IMR-90 (cell line): Measurements from ENCODE around the gene CCDC12. TPM values are rescaled to one million over a fixed set of nuclear protein-coding genes. Genes with fewer than 3 reads are reported as not detected.

Experiments used
- ATAC-seq: fragments of 200-7000 bp; cut with Tn5 transposase; 2 replicates; pipeline ENCODE4 v1.9.1; 2020; ENCODE audit warnings: low read depth, mild to moderate bottlenecking, moderate library complexity
- BruUV-seq: library from RNA; stranded (reverse); fragments of 400-500 nt; replicated peaks from 2 replicates; lab custom pipeline; 2021; lab: Mats Ljungman, UMichigan
- CTCF ChIA-PET: fragments of 300-600 bp; formaldehyde crosslinking; extraction: SDS; loops from one replicate; lab custom pipeline; 2021; ENCODE audit warnings: antibody characterized with exemption; lab: Yijun Ruan, JAX
- POLR2A ChIA-PET: fragments of 300-600 bp; sonication (Branson Sonifier 250); formaldehyde crosslinking; loops from one replicate; lab custom pipeline; 2022; ENCODE audit warnings: antibody characterized with exemption; ENCODE audit not compliant: unreplicated experiment; lab: Charles Lee
- DNase-seq: peaks from one replicate; pipeline ENCODE4 v3.0.0; 2013
- H2AFZ ChIP-seq: replicated peaks from 2 replicates; pipeline ENCODE3; 2013; ENCODE audit warnings: low read length, mild to moderate bottlenecking; ENCODE audit not compliant: poor library complexity
- H2AK5ac ChIP-seq: 2 replicates; pipeline ENCODE4 v1.6.1; 2013; ENCODE audit warnings: low read depth, low read length, inconsistent platforms
- H2AK9ac ChIP-seq: replicated peaks from 2 replicates; pipeline ENCODE3; 2013; ENCODE audit warnings: mild to moderate bottlenecking, low read depth, low read length, moderate library complexity; ENCODE audit not compliant: poor library complexity
- H2BK120ac ChIP-seq: 2 replicates; pipeline ENCODE4 v1.6.1; 2013; ENCODE audit warnings: low read depth, low read length, inconsistent platforms
- H2BK15ac ChIP-seq: 3 replicates; pipeline ENCODE4 v1.6.1; 2013; ENCODE audit warnings: low read depth, low read length, inconsistent platforms
- H2BK20ac ChIP-seq: 2 replicates; pipeline ENCODE4 v1.6.1; 2013; ENCODE audit warnings: low read depth, mild to moderate bottlenecking, inconsistent platforms, low read length, moderate library complexity
- H2BK5ac ChIP-seq: 2 replicates; pipeline ENCODE4 v1.6.1; 2013; ENCODE audit warnings: mild to moderate bottlenecking, low read depth, low read length, inconsistent platforms; ENCODE audit not compliant: poor library complexity, severe bottlenecking
- H3K14ac ChIP-seq: replicated peaks from 2 replicates; pipeline ENCODE4 v1.6.1; 2013; ENCODE audit warnings: low read depth, low read length, inconsistent platforms
- H3K18ac ChIP-seq: 2 replicates; pipeline ENCODE4 v1.6.1; 2013; ENCODE audit warnings: low read depth, low read length, control low read depth
- H3K23ac ChIP-seq: 2 replicates; pipeline ENCODE4 v1.6.1; 2013; ENCODE audit warnings: low read depth, low read length, inconsistent platforms
- H3K27ac ChIP-seq: 2 replicates; pipeline ENCODE4 v1.5.1; 2013; ENCODE audit warnings: mild to moderate bottlenecking, control low read depth, low read length; ENCODE audit not compliant: insufficient read depth
- H3K27me3 ChIP-seq: 2 replicates; pipeline ENCODE4 v1.6.1; 2013; ENCODE audit warnings: low read length; ENCODE audit not compliant: control insufficient read depth, insufficient read depth
- H3K36me3 ChIP-seq: 2 replicates; pipeline ENCODE4 v1.6.1; 2013; ENCODE audit warnings: low read length, mixed read lengths; ENCODE audit not compliant: control insufficient read depth, insufficient read depth
- H3K4ac ChIP-seq: 2 replicates; pipeline ENCODE4 v1.6.1; 2013; ENCODE audit warnings: low read depth, low read length, inconsistent platforms
- H3K4me1 ChIP-seq: 2 replicates; pipeline ENCODE4 v1.6.1; 2013; ENCODE audit warnings: low read length, mixed read lengths; ENCODE audit not compliant: control insufficient read depth, insufficient read depth
- H3K4me2 ChIP-seq: 2 replicates; pipeline ENCODE4 v1.6.1; 2013; ENCODE audit warnings: low read depth, mild to moderate bottlenecking, control low read depth, low read length, moderate library complexity
- H3K4me3 ChIP-seq: 2 replicates; pipeline ENCODE4 v1.5.1; 2013; ENCODE audit warnings: low read depth, mild to moderate bottlenecking, control low read depth, low read length, moderate library complexity; ENCODE audit not compliant: insufficient read depth
- H3K56ac ChIP-seq: 2 replicates; pipeline ENCODE4 v1.6.1; 2013; ENCODE audit warnings: low read length, inconsistent platforms; ENCODE audit not compliant: insufficient read depth; ENCODE audit errors: extremely low read depth
- H3K79me1 ChIP-seq, 2 experiments: 2 replicates each; pipeline ENCODE4 v1.6.1; 2013; ENCODE audit warnings: low read length in 2 of 2, inconsistent platforms in 1 of 2, low read depth in 1 of 2
- H3K9ac ChIP-seq: 2 replicates; pipeline ENCODE4 v1.6.1; 2013; ENCODE audit warnings: low read depth, low read length, control low read depth
- H3K9me1 ChIP-seq: 2 replicates; pipeline ENCODE4 v1.6.1; 2013; ENCODE audit warnings: low read length, inconsistent platforms; ENCODE audit not compliant: insufficient read depth
- H3K9me3 ChIP-seq: 2 replicates; pipeline ENCODE4 v1.6.1; 2013; ENCODE audit warnings: low read length; ENCODE audit not compliant: control insufficient read depth, insufficient read depth
- H4K20me1 ChIP-seq: 2 replicates; pipeline ENCODE4 v1.6.1; 2013; ENCODE audit warnings: low read length, inconsistent platforms; ENCODE audit not compliant: insufficient read depth
- H4K5ac ChIP-seq: 2 replicates; pipeline ENCODE4 v1.6.1; 2013; ENCODE audit warnings: mild to moderate bottlenecking, low read depth, low read length, control low read depth
- H4K8ac ChIP-seq, 2 experiments: 2 replicates each; pipeline ENCODE4 v1.6.1; 2013; ENCODE audit warnings: low read depth in 2 of 2, low read length in 2 of 2, control low read depth in 1 of 2, inconsistent platforms in 1 of 2
- H4K91ac ChIP-seq: 2 replicates; pipeline ENCODE4 v1.6.1; 2013; ENCODE audit warnings: low read depth, low read length, inconsistent platforms; ENCODE audit not compliant: insufficient read depth
- BHLHE40 ChIP-seq: fragments of 150-350 bp; IDR thresholded peaks from 2 replicates; pipeline ENCODE4 v1.6.1; 2016; ENCODE audit warnings: mild to moderate bottlenecking, low read depth, low read length
- CEBPB ChIP-seq: IDR thresholded peaks from 2 replicates; pipeline ENCODE4 v1.6.1; 2012; ENCODE audit warnings: low read depth, low read length, improper control_type of control experiment
- CHD1 ChIP-seq: IDR thresholded peaks from 2 replicates; pipeline ENCODE4 v1.6.1; 2012; ENCODE audit warnings: low read depth, low read length, improper control_type of control experiment
- FOS ChIP-seq: fragments of 150-350 bp; IDR thresholded peaks from 2 replicates; pipeline ENCODE4 v1.6.1; 2016; ENCODE audit warnings: low read depth, low read length
- MAFK ChIP-seq: IDR thresholded peaks from 2 replicates; pipeline ENCODE4 v1.6.1; 2012; ENCODE audit warnings: low read depth, low read length, improper control_type of control experiment
- MAZ ChIP-seq: IDR thresholded peaks from 2 replicates; pipeline ENCODE4 v1.6.1; 2012; ENCODE audit warnings: low read depth, mild to moderate bottlenecking, low read length, improper control_type of control experiment, moderate library complexity, borderline replicate concordance
- MXI1 ChIP-seq: IDR thresholded peaks from 2 replicates; pipeline ENCODE4 v1.6.1; 2012; ENCODE audit warnings: low read depth, mild to moderate bottlenecking, low read length, moderate library complexity, borderline replicate concordance
- NFE2L2 ChIP-seq: fragments of 150-350 bp; IDR thresholded peaks from 2 replicates; pipeline ENCODE4 v1.6.1; 2016; ENCODE audit warnings: low read depth, mild to moderate bottlenecking, low read length
- RAD21 ChIP-seq: IDR thresholded peaks from 2 replicates; pipeline ENCODE4 v1.6.1; 2012; ENCODE audit warnings: low read length, improper control_type of control experiment
- RCOR1 ChIP-seq: IDR thresholded peaks from 2 replicates; pipeline ENCODE4 v1.6.1; 2012; ENCODE audit warnings: mild to moderate bottlenecking, low read length, improper control_type of control experiment; ENCODE audit not compliant: insufficient replicate concordance
- RFX5 ChIP-seq: IDR thresholded peaks from 2 replicates; pipeline ENCODE4 v1.8.0; 2012; ENCODE audit warnings: low read depth, mild to moderate bottlenecking, low read length, moderate library complexity
- WGBS, 2 experiments: methylation state at CpG; one replicate each; pipeline versions ENCODE4 v1.1.5 to v1.1.7; 2013; ENCODE audit warnings: missing lambda C conversion rate in 2 of 2; ENCODE audit not compliant: insufficient read length in 1 of 2; ENCODE audit errors: extremely low coverage in 2 of 2; 5-methylcytosine and 5-hydroxymethylcytosine counted together
- dilution Hi-C: fragments of 300-500 bp; cut with HindIII; formaldehyde crosslinking; loops from one replicate; pipeline ENCODE4 v1.14.3; 2018; ENCODE audit warnings: low sequenced_read_pairs; ENCODE audit not compliant: unreplicated experiment
- in situ Hi-C: fragments of 300-500 bp; cut with MboI; formaldehyde crosslinking; loops from 3 replicates; pipeline ENCODE4 v1.14.3; 2019; ENCODE audit warnings: low sequenced_read_pairs, inconsistent platforms, mixed read lengths
- intact Hi-C: fragments of 100-400 bp; cut with micrococcal nuclease; formaldehyde crosslinking; loops from 2 replicates; pipeline ENCODE4 v1.10.0; 2022
- polyA plus RNA-seq, 3 experiments: library from polyadenylated mRNA; depleted of rRNA; stranded (reverse); fragments of >200 nt; gene quantifications; 2 replicates each; pipeline ENCODE4 v1.2.3, GENCODE V29; 2012; ENCODE audit warnings: low replicate concordance in 1 of 3
- total RNA-seq: library from RNA; depleted of rRNA; stranded (reverse); fragments of >200 nt; gene quantifications from 2 replicates; pipeline ENCODE4 v1.2.3, GENCODE V29; 2012
- TF ChIP-seq, protein P1 (sequence below): conservative IDR thresholded peaks from 2 replicates; pipeline ENCODE4 v1.5.1; 2012; ENCODE audit warnings: mild to moderate bottlenecking, low read depth, low read length, improper control_type of control experiment
- TF ChIP-seq, protein P2 (sequence below): fragments of 150-350 bp; IDR thresholded peaks from 2 replicates; pipeline ENCODE4 v1.6.1; 2016; ENCODE audit warnings: low read depth, mild to moderate bottlenecking, low read length, moderate library complexity, borderline replicate concordance

CCDC12 gene
- total and polyA plus RNA-seq, 2 of the 4 experiments (the other 2 are of a cell fraction): 15.2 to 35.1 TPM

DNA sequence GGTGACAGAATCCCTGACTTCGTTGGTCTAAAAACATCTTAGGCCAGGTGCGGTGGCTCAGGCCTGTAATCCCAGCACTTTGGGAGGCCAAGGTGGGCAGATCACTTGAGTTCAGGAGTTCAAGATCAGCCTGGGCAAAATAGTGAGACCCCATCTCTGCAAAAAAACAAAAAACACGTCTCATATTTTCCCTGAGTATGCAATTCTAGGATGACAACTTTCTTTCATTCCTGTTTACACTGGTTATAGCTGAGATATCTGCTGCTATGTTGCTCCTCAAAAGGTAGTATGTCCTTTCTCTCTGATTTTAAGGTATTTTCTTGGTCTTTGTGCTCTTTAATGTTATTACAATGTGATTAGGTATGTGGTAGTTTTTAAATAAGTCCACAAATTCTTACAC is 59.7 kb downstream of the CCDC12 start:
- CTCF ChIA-PET: interaction anchor here (0.6 kb wide), 1 partner anchor 69 kb away, joined by 4 read pairs; no protein-coding TSS in a partner anchor

More for the DNA sequence above, 59.7 kb downstream of the CCDC12 start:
- H3K56ac ChIP-seq: no peak overlapping the region
- peaks cover 13% of the 10 kb centered on the region for H3K9me3 ChIP-seq
- no peak overlapping the region for H3K4me3 ChIP-seq
- ATAC-seq (no peak), DNase-seq (no peak)
- no peak overlapping the region for H4K8ac ChIP-seq
- H2BK20ac ChIP-seq: no peak overlapping the region
- no peak overlapping the region for H2AK5ac ChIP-seq
- no peak overlapping the region for H2AFZ ChIP-seq
- no peaks in the 10 kb centered on the region for H3K27me3 ChIP-seq
- in situ Hi-C loops: loop anchor here (10.0 kb wide), 1 partner anchor 408 kb away; no protein-coding TSS in a partner anchor
- no peak overlapping the region; the same call in 1 of the 2 replicates for H3K9ac ChIP-seq
- H2BK5ac ChIP-seq: no peak overlapping the region
- H2AK9ac ChIP-seq: no peak overlapping the region
- H3K18ac ChIP-seq: no peak overlapping the region
- no peak overlapping the region for H4K91ac ChIP-seq
- no peak overlapping the region for H3K4me2 ChIP-seq
- POLR2A ChIA-PET: no interaction called here
- H3K4me1 ChIP-seq: peaks cover 7% of the 10 kb centered on the region; the same call in 1 of the 2 replicates
- no peak overlapping the region for H3K14ac ChIP-seq
- H3K79me1 ChIP-seq: peaks cover 0 to 5% of the 10 kb centered on the region in 2 experiments; a peak in 1 of 4 replicates
- H3K23ac ChIP-seq: no peak overlapping the region
- H4K5ac ChIP-seq: no peak overlapping the region
- intact Hi-C loops: no loop called here
- H2BK15ac ChIP-seq: no peak overlapping the region
- H3K36me3 ChIP-seq: peaks cover 37% of the 10 kb centered on the region
- no CpG with 5 or more reads among the region's 3 CpGs for WGBS, 2 experiments
- BruUV-seq: no TSS peak
- TF ChIP-seq MXI1 (no peak), CHD1 (no peak), RCOR1 (no peak), FOS (no peak), BHLHE40 (no peak), RFX5 (no peak), CEBPB (no peak), RAD21 (no peak), MAZ (no peak), NFE2L2 (no peak), MAFK (no peak)
- TF ChIP-seq, protein P1, sequence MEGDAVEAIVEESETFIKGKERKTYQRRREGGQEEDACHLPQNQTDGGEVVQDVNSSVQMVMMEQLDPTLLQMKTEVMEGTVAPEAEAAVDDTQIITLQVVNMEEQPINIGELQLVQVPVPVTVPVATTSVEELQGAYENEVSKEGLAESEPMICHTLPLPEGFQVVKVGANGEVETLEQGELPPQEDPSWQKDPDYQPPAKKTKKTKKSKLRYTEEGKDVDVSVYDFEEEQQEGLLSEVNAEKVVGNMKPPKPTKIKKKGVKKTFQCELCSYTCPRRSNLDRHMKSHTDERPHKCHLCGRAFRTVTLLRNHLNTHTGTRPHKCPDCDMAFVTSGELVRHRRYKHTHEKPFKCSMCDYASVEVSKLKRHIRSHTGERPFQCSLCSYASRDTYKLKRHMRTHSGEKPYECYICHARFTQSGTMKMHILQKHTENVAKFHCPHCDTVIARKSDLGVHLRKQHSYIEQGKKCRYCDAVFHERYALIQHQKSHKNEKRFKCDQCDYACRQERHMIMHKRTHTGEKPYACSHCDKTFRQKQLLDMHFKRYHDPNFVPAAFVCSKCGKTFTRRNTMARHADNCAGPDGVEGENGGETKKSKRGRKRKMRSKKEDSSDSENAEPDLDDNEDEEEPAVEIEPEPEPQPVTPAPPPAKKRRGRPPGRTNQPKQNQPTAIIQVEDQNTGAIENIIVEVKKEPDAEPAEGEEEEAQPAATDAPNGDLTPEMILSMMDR: no peak
- TF ChIP-seq, protein P2, sequence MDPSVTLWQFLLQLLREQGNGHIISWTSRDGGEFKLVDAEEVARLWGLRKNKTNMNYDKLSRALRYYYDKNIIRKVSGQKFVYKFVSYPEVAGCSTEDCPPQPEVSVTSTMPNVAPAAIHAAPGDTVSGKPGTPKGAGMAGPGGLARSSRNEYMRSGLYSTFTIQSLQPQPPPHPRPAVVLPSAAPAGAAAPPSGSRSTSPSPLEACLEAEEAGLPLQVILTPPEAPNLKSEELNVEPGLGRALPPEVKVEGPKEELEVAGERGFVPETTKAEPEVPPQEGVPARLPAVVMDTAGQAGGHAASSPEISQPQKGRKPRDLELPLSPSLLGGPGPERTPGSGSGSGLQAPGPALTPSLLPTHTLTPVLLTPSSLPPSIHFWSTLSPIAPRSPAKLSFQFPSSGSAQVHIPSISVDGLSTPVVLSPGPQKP: no peak
- H3K4ac ChIP-seq: no peak overlapping the region
- peak overlapping the region; percentile 64; the same call in 1 of the 2 replicates for H3K27ac ChIP-seq
- no peaks in the 10 kb centered on the region for H4K20me1 ChIP-seq
- no peak overlapping the region for H2BK120ac ChIP-seq
- dilution Hi-C loops: no loop called here
- H3K9me1 ChIP-seq: peaks cover 12% of the 10 kb centered on the region
